ENCODE results near the gene FBXO47.
"Not testable (repeated sequence)": the region's sequence is repeated elsewhere in the genome, so short reads cannot be mapped to it uniquely, and the experiment has no call there.

Gene FBXO47

DNA sequence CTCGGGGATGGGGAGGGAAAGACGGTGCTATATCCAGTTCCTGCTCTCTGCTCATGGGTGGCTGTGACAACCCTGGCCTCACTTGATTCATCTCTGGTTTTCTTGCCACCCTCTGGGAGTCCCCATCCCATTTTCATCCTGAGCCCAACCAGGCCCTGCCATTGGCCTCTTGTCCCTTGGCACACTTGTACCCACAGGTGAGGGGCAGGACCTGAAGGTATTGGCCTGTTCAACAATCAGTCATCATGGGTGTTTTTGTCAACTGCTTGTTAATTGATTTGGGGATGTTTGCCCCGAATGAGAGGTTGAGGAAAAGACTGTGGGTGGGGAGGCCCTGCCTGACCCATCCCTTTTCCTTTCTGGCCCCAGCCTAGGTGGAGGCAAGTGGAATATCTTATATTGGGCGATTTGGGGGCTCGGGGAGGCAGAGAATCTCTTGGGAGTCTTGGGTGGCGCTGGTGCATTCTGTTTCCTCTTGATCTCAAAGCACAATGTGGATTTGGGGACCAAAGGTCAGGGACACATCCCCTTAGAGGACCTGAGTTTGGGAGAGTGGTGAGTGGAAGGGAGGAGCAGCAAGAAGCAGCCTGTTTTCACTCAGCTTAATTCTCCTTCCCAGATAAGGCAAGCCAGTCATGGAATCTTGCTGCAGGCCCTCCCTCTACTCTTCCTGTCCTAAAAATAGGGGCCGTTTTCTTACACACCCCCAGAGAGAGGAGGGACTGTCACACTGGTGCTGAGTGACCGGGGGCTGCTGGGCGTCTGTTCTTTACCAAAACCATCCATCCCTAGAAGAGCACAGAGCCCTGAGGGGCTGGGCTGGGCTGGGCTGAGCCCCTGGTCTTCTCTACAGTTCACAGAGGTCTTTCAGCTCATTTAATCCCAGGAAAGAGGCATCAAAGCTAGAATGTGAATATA is 46.6 kb downstream of the FBXO47 start:
- no peak for DNase-seq

DNA sequence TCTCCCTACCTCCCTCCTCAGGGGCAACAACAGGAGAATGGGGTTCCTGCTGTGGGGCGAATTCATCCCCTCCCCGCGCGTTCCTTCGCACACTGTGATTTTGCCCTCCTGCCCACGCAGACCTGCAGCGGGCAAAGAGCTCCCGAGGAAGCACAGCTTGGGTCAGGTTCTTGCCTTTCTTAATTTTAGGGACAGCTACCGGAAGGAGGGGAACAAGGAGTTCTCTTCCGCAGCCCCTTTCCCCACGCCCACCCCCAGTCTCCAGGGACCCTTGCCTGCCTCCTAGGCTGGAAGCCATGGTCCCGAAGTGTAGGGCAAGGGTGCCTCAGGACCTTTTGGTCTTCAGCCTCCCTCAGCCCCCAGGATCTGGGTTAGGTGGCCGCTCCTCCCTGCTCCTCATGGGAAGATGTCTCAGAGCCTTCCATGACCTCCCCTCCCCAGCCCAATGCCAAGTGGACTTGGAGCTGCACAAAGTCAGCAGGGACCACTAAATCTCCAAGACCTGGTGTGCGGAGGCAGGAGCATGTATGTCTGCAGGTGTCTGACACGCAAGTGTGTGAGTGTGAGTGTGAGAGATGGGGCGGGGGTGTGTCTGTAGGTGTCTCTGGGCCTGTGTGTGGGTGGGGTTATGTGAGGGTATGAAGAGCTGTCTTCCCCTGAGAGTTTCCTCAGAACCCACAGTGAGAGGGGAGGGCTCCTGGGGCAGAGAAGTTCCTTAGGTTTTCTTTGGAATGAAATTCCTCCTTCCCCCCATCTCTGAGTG is 47.7 kb downstream of the FBXO47 start:
- no peak for DNase-seq

DNA sequence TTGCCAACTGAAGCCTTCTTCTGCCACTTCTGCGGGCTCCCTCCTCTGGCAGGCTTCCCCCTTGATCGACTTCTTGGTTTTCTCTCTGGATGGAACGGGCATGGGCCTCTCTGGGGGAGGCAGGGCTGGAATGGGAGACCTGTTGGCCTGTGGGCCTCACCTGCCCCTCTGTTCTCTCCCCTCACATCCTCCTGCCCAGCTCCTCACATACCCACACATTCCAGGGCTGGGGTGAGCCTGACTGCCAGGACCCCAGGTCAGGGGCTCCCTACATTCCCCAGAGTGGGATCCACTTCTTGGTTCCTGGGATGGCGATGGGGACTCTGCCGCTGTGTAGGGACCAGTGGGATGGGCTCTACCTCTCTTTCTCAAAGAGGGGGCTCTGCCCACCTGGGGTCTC is 48.3 kb downstream of the FBXO47 start:
- no peak for DNase-seq

DNA sequence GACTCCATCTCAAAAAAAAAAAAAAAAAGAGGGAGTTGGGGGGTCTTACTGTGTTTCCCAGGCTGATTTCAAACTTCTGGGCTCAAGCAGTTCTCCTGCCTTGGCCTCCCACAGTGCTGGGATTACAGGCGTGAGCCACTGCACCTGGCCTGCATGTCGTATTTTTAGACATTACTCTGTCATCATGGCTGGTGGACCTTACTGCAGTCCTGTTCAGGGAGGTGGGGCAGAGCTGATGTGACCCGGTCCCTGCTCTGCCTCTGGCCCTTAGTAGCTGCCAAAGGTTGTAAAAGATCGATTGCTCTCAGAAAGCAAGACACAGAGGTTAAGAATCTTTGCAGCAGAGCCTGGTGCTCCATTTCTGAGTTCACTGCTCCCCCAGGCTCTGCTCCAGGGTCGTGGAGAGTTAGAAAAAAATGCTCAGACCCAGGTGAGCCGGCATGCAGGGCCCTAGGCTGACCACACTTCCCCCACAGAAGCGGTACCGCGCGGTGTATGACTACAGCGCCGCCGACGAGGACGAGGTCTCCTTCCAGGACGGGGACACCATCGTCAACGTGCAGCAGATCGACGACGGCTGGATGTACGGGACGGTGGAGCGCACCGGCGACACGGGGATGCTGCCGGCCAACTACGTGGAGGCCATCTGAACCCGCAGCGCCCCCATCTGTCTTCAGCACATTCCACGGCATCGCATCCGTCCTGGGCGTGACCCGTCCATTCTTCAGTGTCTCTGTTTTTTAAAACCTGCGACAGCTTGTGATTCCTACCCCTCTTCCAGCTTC is 48.9 kb downstream of the FBXO47 start:
- DNase-seq: no peak

DNA sequence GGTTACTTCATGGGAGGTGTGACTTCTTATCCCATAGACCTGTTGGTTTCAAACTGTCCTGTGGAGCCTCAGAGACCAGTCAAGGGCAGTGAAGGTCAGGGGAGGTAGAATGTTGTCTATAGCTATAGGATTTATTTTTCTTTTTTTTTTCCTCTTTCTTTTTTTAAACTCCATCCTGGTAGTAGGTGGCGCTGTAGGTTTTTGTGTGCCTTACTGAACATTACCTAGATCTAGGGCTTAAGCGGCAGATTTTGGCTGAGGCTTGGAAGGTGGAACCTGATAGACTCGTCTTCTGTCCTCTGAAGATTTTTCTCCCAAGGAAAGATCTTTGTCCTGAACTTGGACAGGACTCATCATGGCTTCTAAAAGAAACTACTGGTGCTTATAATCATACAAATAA is 49.9 kb downstream of the FBXO47 start:
- DNase-seq: no peak

DNA sequence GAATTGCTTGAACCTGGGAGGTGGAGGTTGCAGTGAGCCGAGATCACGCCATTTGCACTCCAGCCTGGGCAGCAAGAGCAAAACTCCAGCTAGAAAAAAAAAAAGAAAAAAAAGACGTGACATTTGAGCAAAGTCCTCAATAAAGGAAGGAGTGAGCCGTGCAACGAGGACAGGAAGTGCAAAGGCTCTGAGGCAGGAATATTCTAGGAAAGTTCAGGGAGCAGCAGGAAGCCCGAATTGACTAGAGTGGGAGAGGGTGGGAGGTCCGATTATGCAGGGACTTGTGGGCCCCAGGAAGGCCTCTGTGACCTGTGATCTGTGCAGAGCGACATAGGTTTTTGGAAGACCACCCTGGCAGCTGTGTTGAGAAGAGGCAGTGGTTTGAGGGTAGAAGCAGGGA is 50.4 kb downstream of the FBXO47 start:
- DNase-seq: no peak

DNA sequence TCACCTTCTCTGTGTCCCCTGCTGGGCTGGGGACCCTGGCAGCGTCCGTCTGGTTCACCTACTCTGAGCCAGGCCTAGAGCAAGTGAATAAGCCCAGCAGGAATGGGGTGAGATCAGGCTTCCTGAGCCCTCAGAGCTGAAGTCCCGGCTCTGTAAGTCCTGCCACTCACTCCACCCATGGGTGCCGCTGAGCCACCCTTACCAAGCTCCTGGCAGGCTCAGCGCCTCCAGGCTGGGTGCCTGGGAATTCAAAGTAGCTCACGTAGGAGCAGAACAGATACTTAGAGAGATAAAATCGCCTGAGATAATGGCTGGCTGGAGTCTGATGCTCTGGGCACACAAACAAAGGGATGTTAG is 51.6 kb downstream of the FBXO47 start:
- no peak for DNase-seq

DNA sequence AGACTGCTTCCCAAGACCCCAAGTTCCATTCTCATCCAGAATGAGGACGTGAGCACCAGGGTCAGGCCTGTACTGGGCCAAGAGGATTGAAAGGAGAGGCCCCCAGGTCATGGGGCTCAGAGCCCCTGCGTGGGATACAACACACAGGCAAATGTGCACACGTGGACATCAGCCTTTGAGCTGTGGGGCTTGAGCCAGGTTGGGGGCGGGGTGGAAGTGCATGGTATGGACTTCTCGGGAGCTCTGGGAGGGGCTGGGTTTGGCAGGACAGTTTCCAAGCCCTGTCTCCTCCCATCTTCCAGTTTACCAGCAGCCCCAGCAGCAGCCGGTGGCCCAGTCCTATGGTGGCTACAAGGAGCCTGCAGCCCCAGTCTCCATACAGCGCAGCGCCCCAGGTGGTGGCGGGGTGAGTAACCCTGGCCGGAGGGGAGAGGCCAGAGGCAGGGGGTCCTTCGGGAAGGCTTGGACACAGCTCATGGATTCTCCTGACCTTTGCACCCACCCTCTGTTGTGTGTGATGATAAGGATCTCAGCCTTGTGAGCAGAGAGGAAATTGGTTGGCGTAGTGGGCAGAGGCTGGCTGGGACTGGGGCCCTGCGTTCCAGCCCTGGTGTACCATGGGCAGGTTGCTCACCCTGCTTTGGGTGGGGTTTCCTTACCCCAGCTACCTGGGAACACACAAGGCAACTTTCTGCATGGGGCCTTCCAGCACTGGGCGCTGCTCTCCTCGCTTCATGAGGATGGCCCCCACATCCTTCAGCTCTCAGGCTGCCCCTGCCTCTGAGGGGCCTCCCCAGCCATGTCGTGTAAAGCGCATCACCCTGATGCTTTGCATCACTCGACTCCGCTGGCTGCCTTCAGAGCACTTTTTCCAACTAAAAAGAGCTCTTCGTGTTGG is 52.2 kb downstream of the FBXO47 start:
- DNase-seq: no peak

DNA sequence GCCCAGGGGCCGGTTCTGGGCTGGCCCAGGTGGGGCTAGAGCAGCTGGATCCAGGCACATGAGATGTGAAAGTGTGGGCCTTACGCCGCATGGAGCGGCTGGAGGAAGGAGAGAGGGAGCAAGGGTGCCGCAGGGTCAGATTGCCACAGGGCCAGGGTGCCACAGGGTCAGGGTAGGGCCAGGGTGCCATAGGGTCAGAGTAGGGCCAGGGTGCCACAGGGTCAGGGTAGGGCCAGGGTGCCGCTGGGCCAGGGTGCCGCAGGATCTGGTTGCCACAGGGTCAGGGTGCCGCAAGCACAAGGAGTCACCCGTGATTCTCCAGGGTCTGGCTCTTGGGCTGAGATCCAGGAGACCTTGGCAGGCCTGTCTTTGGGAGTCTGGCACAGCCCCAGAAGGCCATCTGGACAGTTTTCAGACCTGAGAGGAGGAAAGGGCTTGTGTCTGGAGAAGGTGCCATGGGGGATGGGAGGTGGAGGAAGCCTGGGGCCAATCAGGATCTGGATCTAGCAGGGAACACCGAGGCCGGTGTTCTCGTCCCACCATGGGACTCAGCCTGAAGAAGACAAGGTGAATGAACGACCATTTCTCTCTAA is 54.9 kb downstream of the FBXO47 start:
- DNase-seq: no peak

DNA sequence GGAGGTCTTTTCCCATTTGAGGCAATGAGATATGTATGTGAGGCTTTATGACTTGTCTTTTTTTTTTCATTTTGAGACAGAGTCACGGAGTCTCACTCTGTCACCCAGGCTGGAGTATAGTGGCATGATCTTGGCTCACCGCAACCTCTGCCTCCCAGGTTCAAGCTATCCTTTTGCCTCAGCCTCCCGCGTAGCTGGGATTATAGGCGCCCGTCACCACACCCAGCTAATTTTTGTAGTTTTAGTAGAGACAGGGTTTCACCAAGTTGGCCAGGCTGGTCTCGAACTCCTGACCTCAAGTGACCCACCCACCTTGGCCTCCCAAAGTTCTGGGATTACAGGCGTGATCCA is 55.5 kb downstream of the FBXO47 start:
- not testable (repeated sequence) for DNase-seq

DNA sequence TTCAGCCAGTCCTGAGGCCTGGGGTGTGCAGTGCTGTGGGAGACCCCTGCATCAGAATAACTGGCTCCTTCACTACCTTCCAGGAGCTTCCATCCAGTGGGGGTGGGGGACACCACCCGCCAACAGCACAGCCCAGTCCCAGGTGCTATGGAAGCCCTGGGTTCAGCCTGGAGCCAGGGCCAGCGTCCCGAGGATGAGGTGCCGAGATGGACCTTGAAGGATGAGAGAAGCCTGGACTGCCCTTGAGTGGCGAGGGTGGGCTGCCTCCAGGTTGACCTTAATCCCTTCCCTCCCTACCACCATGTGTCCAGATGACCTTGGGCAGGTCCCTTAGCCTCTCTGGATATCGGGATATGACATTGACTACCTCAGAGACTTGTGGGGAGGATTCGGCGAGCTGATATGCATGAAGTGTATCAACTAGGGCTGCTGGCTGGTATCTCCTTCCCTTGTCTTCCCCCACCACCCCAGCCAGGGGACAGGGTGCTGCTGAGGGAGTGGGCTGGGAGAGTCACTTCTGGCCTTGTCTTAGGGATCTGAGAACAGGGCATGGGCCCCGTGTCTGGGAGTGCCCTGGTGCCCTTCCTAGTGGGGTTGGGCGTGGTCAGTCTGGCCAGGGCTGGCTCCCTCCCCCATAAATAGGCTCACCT is 56.0 kb downstream of the FBXO47 start:
- no peak for DNase-seq

DNA sequence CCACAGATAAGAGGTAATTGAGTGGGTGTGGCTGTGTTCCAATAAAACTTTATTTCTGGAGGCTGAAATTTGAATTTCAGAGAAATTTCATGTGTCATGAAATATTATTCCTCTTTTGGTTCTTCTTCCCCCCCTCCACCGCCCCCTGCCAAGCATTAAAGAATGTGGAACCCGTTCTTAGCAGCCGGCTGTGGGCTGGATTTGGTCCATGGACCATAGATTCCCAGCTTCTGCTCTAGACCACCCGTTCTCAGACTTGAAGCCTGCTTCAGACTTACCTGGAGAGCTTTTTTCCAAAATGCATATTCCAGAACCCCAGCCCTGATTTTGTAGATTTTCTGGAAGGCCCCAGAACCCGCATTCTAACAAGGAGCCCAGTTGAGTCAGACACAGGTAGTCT is 56.9 kb downstream of the FBXO47 start:
- no peak for DNase-seq

DNA sequence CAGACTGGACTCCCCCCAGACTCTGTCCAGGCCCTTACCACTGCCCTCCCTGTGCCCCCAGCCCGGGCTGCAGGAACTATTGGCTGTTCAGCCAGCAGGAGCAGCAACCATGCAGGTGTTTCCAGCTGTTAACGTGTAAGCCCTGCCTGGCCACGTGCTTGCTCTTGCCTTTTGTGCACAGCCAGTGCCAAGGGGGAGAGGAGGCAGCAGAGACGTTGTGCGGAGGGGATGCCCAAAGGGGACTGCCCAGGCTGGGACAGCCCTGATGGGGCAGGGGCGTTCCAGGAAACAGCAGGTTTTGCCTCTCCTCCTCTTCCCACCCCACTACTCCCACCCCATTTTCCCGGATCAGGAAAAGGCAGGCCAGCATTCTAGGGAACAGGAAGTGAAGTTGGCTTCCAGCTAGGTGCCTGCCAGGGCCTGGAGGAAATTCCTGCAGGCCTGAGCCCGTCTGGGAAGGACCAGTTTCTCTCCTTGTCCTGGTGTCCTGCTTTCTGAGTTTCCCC is 58.5 kb downstream of the FBXO47 start:
- no peak for DNase-seq

DNA sequence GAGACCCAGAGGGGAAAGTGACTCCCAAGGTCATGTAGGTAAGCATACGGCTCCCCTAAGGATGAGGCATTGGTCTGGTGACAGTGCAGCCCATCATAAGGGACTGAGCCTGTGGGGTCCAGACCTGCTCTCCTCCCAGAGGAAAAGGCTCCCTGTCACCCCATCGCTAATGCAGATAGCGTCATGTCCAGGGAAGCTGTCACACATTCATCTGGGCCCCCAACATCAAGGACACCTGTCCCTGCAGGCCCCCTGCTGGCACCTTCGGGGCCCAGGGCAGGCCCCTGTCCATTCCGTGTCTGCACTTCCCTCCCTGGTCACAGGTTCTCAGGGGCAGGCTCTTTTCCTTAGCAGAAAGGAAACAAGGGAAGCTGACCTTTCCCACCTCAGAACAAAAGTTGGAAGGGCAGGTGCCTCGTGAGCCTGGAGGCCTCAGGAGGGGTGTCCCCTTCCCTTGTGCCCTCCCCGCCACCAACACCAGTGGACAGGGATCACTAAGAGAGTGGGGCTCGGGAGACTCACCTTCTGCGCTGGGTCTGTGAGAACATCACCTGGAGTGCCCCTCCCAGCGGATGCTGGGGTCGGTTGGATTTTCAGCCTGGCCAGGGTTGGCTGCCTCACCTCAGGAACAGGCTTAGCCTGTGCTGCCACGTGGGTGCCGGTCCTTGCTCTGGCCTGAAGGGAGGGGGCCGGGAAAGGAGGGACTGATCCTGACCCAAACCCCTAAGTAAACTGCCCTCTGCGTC is 59.1 kb downstream of the FBXO47 start:
- no peak for DNase-seq

DNA sequence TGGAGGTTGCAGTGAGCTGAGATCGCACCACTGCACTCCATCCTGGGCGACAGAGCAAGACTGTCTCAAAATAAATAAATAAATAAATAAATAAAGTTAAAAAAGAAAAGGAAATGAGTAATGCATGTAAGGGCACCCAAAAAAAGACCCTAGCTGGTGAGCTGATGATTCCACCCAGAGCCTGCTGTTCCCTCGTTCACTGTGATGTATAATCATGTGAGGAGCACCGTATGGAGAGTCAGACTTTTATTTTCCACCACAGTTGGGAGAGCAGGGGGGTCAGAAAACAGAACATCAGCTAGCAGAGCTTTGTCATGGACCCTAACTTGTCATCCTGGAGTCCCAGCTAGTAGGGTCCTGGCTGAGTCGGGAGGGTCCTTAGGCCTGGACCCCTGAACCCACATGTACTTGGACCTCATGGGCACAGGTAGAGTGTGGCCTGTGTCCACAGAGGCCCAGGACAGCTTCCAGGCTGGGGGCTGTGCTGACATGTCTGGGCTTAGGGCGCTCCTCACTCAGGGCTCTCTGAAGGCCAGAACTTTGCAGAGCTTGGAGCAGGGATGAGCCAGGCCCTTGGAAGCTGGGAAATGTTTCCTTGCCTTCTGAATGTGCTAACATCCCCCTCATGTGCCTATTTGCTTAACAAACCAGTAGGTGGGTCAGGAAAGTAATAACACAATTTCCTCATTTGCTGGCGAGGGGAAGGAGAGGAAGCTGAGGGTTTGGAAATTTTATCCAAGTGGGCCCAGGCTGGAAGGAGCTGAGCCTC is 60.6 kb downstream of the FBXO47 start:
- DNase-seq: no peak

DNA sequence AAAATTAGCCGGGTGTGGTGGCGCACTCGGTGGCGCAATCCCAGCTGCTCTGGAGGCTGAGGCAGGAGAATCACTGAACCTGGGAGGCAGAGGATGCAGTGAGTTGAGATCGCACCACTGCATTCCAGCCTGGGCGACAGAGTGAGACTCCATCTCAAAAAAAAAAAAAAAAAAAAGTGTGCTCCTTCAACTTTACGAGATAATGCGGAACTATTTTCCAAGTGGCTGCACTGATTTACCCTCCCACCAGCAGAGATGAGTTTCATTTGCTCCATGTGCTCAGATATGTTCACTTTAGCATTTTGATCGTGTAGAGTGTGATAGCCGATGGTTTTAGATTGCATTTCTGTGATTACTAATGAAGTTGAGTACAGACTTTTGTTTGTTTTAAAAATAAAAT is 61.8 kb downstream of the FBXO47 start:
- no peak for DNase-seq

DNA sequence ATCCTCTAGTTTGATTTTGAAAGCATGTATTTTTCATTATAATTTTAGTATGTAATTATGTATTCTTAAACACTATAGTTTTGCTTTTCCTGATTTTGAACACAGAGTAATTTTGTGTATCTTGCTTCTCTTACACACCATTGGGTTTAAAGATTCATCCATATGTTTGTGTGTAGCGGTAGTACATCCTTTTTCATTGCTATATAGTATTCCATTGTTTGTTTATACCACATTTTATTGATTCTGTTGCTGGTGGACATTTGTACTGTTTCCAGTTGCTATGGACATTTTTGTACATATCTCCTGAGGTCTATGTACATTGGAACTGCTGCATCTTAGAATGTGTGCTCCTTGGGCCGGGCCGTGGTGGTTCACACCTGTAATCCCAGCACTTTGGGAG is 62.3 kb downstream of the FBXO47 start:
- no peak for DNase-seq

DNA sequence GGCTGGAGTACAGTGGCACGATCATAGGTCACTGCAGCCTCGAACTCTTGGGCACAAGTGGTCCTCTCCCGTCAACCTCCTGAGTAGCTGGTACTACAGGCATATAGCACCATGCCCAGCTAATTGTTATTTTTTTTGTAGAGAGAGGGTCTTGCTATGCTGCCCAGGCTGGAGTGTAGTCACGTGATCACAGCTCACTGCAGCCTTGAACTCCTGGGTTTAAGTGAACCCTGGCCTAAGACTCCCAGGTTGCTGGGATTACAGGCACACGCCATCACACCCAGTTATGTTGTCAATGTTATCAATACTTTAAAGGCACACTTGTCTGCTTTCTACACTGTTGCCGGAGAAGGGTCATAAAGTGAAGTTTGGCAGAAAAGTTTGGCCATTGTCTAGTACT is 63.8 kb downstream of the FBXO47 start:
- DNase-seq: no peak

DNA sequence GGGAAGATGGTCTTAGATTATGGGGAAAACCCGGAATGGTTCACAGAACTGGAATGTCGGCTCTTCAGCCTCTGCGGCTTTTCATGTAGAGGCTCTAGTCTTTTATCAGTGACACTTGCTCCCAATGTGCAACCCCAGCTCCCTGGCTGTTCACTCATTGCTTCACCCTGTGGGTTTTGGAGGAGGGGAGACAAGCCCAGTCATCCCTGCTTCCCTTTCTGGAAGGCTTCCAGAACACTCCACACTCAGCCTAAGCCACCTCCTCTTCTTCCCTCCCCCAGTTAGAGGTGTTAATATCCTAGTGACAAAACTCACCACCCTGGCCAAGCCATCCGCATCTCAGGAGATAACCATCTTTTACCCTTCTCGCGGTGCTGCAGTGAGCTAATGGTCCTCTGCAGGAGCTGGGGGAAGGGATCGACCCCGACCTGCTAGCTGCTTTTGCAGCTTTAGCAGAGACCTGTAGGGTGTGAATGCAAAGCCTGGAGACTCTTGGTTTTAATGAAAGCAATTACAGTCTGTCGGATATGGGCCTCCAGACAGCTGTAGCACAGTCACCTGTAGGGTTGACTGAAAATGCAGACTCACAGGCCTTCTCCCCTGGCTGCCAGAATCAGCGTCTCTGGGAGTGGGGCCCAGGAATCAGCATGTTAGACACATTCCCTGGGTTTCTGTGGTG is 66.1 kb downstream of the FBXO47 start:
- DNase-seq: no peak
